Measurements from ENCODE around the gene GAS5. TPM values are rescaled to one million over a fixed set of nuclear protein-coding genes. Genes with fewer than 3 reads are reported as not detected.
A peak's percentile ranks its signal among the peaks of the same experiment; 100 is the strongest.

Gene GAS5
- total and polyA plus RNA-seq, 10 of the 15 experiments (the other 5 are each of a cell fraction or from before 2014, with no cell fraction given), result 289 to 1,137 (median 699) TPM

- TF ChIP-seq ZBTB4 (CRISPR knock-in tag; IDR thresholded peaks at IDR 0.05) (no peak), JUNB (IDR thresholded peaks at IDR 0.05) (peak; percentile 13; the same call in 1 of the 2 replicates), EGR1 (IDR thresholded peaks at IDR 0.05; ENCODE audit: borderline replicate concordance in 1 of 2, low read depth in 2 of 2, low read length in 2 of 2) (peak in 1 of 2 experiments; percentile 14; a peak in 1 of 3 replicates), RAD51 (IDR thresholded peaks at IDR 0.05) (peak; percentile 39; the same call in 1 of the 2 replicates), TBL1XR1 (IDR thresholded peaks at IDR 0.05; ENCODE audit: low read depth, low read length) (peak; percentile 54; the same call in 1 of the 2 replicates), SMAD5 (IDR thresholded peaks at IDR 0.05; ENCODE audit: low read depth) (peak; percentile 74; the same call in 1 of the 2 replicates), RAD21 (IDR thresholded peaks at IDR 0.05; ENCODE audit: insufficient read depth, low read depth, low read length) (no peak), E2F4 (IDR thresholded peaks at IDR 0.05; ENCODE audit: low read depth, low read length) (peak; percentile 95), CHD4 (IDR thresholded peaks at IDR 0.05) (no peak), NR2C1 (IDR thresholded peaks at IDR 0.05) (peak; percentile 91), NR2F1 (conservative IDR thresholded peaks at IDR 0.05) (no peak), PKNOX1 (IDR thresholded peaks at IDR 0.05) (no peak), GABPA (IDR thresholded peaks at IDR 0.05; ENCODE audit: low read depth) (peak; percentile 89), YBX1 (IDR thresholded peaks at IDR 0.05) (no peak), ETV6 (conservative IDR thresholded peaks at IDR 0.05 in 1 of 2, IDR thresholded peaks at IDR 0.05 in 1 of 2; ENCODE audit: borderline replicate concordance in 1 of 2, low read depth in 1 of 2) (peak in 1 of 2 experiments; percentile 61; a peak in 1 of 4 replicates), EP300 (IDR thresholded peaks at IDR 0.05; ENCODE audit: borderline replicate concordance in 1 of 2, control insufficient read depth in 1 of 2, low read depth in 2 of 2, low read length in 2 of 2) (no peak; a peak in 1 of 4 replicates)
Observed at GRCh38 chr1:173824315-173825081, 43.3 kb downstream of the GAS5 start, which contains the start of the genes CENPL and DARS2 (continued).

All from GM12878 (cell line).